SU-DHL-6 (cell line): ENCODE results near the gene HTR1B.

ENCODE experiments used
- H2AFZ ChIP-seq: fragments of 200-600 bp; sonication (generic); 2 replicates; pipeline ENCODE4 v1.6.1; 2014; ENCODE audit warnings: low read depth, mild to moderate bottlenecking, moderate library complexity, mixed read lengths, antibody characterized with exemption, low read length; ENCODE audit not compliant: severe bottlenecking
- H3F3A ChIP-seq: fragments of 200-600 bp; shearing (Covaris generic); 2 replicates; pipeline ENCODE4 v1.6.0; 2016; ENCODE audit warnings: antibody characterized with exemption, mild to moderate bottlenecking; ENCODE audit not compliant: insufficient read depth
- H3K27ac ChIP-seq: fragments of 200-600 bp; sonication (generic); 2 replicates; pipeline ENCODE4 v1.5.1; 2016; ENCODE audit warnings: low read depth, mild to moderate bottlenecking, low read length, moderate library complexity, mixed read lengths
- H3K27me3 ChIP-seq: fragments of 200-600 bp; sonication (generic), shearing (Covaris generic); 2 replicates; pipeline ENCODE4 v1.6.0; 2014; ENCODE audit warnings: mild to moderate bottlenecking, low read length
- H3K36me3 ChIP-seq: fragments of 200-600 bp; sonication (generic); 2 replicates; pipeline ENCODE4 v1.6.1; 2014; ENCODE audit warnings: mild to moderate bottlenecking, low read length, mixed read lengths
- H3K4me2 ChIP-seq: fragments of 300-600, 200-600 bp; shearing (Covaris generic), sonication (generic); 2 replicates; pipeline ENCODE4 v1.6.0; 2014; ENCODE audit warnings: low read length, low read depth, mild to moderate bottlenecking; ENCODE audit not compliant: poor library complexity, severe bottlenecking
- H3K4me3 ChIP-seq: fragments of 200-600 bp; sonication (generic); 2 replicates; pipeline ENCODE4 v1.5.1; 2014; ENCODE audit warnings: antibody characterized with exemption, low read length, mild to moderate bottlenecking, mixed read lengths; ENCODE audit not compliant: insufficient read depth, poor library complexity, severe bottlenecking
- H3K79me2 ChIP-seq: fragments of 200-600 bp; sonication (generic); 2 replicates; pipeline ENCODE4 v1.6.1; 2014; ENCODE audit warnings: mild to moderate bottlenecking, low read length, moderate library complexity; ENCODE audit not compliant: insufficient read depth
- H3K9ac ChIP-seq: fragments of 200-600 bp; sonication (generic); 2 replicates; pipeline ENCODE4 v1.7.0; 2014; ENCODE audit warnings: mild to moderate bottlenecking, low read length
- H3K9me2 ChIP-seq: fragments of 200-600 bp; sonication (generic); replicated peaks from 2 replicates; pipeline ENCODE4 v1.6.1; 2014; ENCODE audit warnings: low read length; ENCODE audit not compliant: insufficient read depth
- H3K9me3 ChIP-seq: fragments of 200-600 bp; sonication (generic); 2 replicates; pipeline ENCODE4 v1.6.1; 2014; ENCODE audit warnings: low read length, mixed read lengths; ENCODE audit not compliant: insufficient read depth
- H4K20me1 ChIP-seq: fragments of 200-600 bp; sonication (generic); 2 replicates; pipeline ENCODE4 v1.6.1; 2014; ENCODE audit warnings: low read depth, mild to moderate bottlenecking, antibody characterized with exemption, low read length, moderate library complexity, mixed read lengths
- CTCF ChIP-seq: fragments of 200-600 bp; sonication (generic); IDR thresholded peaks from one replicate; pipeline ENCODE4 v1.5.1; 2017; ENCODE audit warnings: antibody characterized with exemption, mild to moderate bottlenecking, low read length, moderate library complexity; ENCODE audit not compliant: insufficient read depth, poor library complexity, severe bottlenecking
- EZH2phosphoT487 ChIP-seq: fragments of 200-600 bp; sonication (generic), shearing (Covaris generic); conservative IDR thresholded peaks from 2 replicates; pipeline ENCODE4 v1.6.1; 2018; ENCODE audit warnings: mild to moderate bottlenecking, antibody characterized with exemption, low read length, moderate library complexity, mixed read lengths

Gene HTR1B

GRCh38 chr6:77466055-77466450 lies 2.8 kb upstream of the HTR1B start:
- no peak overlapping the region for H3K27ac ChIP-seq
- no peaks in the 10 kb centered on the region for H3K9me2 ChIP-seq
- H3K79me2 ChIP-seq: no peaks in the 10 kb centered on the region
- H3K4me2 ChIP-seq: peak overlapping the region; percentile 35
- H3K36me3 ChIP-seq: no peaks in the 10 kb centered on the region
- no peak overlapping the region for H3K9ac ChIP-seq
- H3F3A ChIP-seq: no peaks in the 10 kb centered on the region
- no peaks in the 10 kb centered on the region for H4K20me1 ChIP-seq
- H3K27me3 ChIP-seq: no peaks in the 10 kb centered on the region
- TF ChIP-seq EZH2phosphoT487 (no peak), CTCF (peak; percentile 22)
- H3K9me3 ChIP-seq: no peaks in the 10 kb centered on the region
- peak overlapping the region; percentile 65 for H2AFZ ChIP-seq
- peak overlapping the region; percentile 13 for H3K4me3 ChIP-seq

DNA sequence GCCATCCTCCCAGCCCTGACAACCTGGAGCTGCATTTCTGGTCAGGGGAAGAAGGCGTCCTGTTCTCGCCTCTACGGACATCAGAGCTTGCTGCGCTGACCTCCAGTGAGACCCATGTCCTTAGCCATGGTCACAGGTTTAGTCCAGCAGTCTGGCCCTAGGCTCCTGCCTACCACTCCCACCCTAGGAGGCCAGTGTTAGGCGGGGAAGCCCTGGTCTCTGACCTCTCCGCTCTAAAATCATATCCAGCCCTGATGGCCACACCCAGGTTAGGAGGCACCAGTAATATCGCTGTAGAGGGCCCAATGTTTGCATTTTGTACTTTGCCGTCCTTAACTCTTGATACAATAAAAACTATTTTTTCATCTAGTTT lies 1.2 kb upstream of the HTR1B start:
- no peaks in the 10 kb centered on the region for H3K36me3 ChIP-seq
- H3K4me2 ChIP-seq: no peak overlapping the region
- H3K27me3 ChIP-seq: no peaks in the 10 kb centered on the region

DNA sequence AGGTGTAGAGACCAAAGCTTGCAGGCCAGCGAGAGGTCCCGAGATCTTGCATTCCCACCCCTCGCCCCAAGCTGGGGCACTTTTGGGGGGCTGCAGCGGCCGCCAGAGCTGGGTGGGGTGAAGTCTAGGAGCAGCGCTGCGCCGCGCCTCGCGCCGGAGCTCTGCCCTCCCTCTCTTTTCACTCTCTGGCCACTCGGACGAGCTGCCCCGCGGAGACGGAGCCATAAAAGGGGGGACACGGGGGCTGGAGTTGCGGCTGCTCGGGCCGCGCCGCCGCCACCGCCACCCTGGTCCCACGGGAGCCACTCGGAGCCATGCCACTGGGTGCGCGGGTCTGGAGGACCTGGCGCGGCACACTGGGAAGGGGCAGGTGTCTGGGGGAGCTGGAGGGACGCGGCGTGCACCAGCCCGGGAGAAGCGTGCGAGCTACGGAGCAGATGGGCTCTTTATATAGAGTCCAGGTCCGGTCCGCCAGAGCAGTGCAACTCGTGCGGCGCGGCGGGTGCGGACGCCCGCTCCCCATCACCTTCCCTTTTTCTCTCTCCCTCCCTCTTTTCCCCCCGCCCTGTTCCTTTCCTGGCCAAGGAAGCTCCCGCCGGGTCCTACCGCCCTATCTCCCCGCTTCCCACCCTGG lies 687 bp upstream of the HTR1B start:
- TF ChIP-seq CTCF: no peak
- TF ChIP-seq EZH2phosphoT487: no peak
- no peaks in the 10 kb centered on the region for H4K20me1 ChIP-seq
- no peaks in the 10 kb centered on the region for H3K9me3 ChIP-seq
- no peak overlapping the region for H3K4me3 ChIP-seq
- no peak overlapping the region for H3K27ac ChIP-seq
- no peaks in the 10 kb centered on the region for H3K36me3 ChIP-seq
- no peak overlapping the region for H3K9ac ChIP-seq
- H3K9me2 ChIP-seq: no peaks in the 10 kb centered on the region
- no peak overlapping the region for H2AFZ ChIP-seq
- no peak overlapping the region for H3K4me2 ChIP-seq
- H3K79me2 ChIP-seq: no peaks in the 10 kb centered on the region
- H3K27me3 ChIP-seq: no peaks in the 10 kb centered on the region
- no peaks in the 10 kb centered on the region for H3F3A ChIP-seq

More for the DNA sequence above, 1.2 kb upstream of the HTR1B start:
- no peak overlapping the region for H2AFZ ChIP-seq
- no peak overlapping the region for H3K27ac ChIP-seq
- no peaks in the 10 kb centered on the region for H3K9me3 ChIP-seq
- H3F3A ChIP-seq: no peaks in the 10 kb centered on the region
- no peak overlapping the region for H3K4me3 ChIP-seq
- no peaks in the 10 kb centered on the region for H4K20me1 ChIP-seq
- H3K79me2 ChIP-seq: no peaks in the 10 kb centered on the region
- TF ChIP-seq CTCF (no peak), EZH2phosphoT487 (no peak)
- H3K9ac ChIP-seq: no peak overlapping the region
- no peaks in the 10 kb centered on the region for H3K9me2 ChIP-seq
